ENCODE results near the gene ACVRL1.

ACVRL1 gene

DNA sequence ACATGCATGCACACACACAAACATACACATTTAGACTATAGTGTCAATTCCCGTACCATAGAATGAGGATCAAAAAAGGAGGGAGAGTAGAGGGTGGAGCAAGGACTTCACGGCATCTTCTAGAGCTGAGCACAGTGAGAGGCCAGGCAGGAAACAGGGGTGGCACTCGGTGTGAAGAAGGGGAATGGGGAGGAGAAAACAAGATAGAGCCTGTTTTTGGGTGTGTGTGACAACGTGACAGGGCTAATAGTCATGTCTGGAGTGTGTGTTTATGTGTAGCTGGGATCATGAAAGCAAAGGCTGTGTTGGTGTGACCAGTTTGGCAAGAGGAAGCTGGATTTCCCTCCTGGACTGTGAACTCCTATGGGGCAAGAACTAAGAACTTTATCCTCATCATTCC lies 34.3 kb downstream of the ACVRL1 start:
- H3K27me3 ChIP-seq (replicated peaks; ENCODE audit: control insufficient read depth, insufficient read depth, low read length), result peaks cover 1% of the 10 kb centered on the region; the same call in 1 of the 2 replicates
- DNase-seq (ENCODE audit: extremely low read depth, insufficient read length), result no peak
- TF ChIP-seq, protein P1, sequence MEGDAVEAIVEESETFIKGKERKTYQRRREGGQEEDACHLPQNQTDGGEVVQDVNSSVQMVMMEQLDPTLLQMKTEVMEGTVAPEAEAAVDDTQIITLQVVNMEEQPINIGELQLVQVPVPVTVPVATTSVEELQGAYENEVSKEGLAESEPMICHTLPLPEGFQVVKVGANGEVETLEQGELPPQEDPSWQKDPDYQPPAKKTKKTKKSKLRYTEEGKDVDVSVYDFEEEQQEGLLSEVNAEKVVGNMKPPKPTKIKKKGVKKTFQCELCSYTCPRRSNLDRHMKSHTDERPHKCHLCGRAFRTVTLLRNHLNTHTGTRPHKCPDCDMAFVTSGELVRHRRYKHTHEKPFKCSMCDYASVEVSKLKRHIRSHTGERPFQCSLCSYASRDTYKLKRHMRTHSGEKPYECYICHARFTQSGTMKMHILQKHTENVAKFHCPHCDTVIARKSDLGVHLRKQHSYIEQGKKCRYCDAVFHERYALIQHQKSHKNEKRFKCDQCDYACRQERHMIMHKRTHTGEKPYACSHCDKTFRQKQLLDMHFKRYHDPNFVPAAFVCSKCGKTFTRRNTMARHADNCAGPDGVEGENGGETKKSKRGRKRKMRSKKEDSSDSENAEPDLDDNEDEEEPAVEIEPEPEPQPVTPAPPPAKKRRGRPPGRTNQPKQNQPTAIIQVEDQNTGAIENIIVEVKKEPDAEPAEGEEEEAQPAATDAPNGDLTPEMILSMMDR (IDR thresholded peaks at IDR 0.05; ENCODE audit: insufficient read depth, low read length, poor library complexity, severe bottlenecking), result no peak
- no peaks in the 10 kb centered on the region for H3K36me3 ChIP-seq (ENCODE audit: control insufficient read depth, insufficient read depth, low read length)
- H3K4me3 ChIP-seq (replicated peaks; ENCODE audit: low read depth, low read length), result no peak overlapping the region

DNA sequence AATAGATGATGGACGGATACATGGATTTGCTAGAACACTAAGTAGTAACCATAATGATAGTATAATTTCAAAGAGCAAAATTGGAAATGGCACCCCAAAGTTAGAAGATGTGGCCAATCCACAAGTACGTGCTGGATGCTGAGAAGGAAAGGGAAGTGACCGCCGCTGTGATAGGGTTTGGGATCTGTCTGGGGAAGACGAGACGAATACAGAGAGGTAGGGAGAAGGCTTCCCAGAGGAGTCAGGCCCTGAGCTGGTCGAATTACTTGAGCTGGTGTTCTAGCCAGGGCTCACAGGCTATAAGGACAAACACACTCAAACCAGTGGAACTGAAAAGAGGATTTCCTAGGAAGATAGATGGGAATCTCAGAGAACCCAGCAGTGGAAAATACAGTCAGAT lies 34.8 kb downstream of the ACVRL1 start:
- H3K4me3 ChIP-seq (replicated peaks; ENCODE audit: low read depth, low read length), result no peak overlapping the region
- peaks cover 1% of the 10 kb centered on the region; the same call in 1 of the 2 replicates for H3K27me3 ChIP-seq (replicated peaks; ENCODE audit: control insufficient read depth, insufficient read depth, low read length)
- TF ChIP-seq, protein P1 (IDR thresholded peaks at IDR 0.05; ENCODE audit: insufficient read depth, low read length, poor library complexity, severe bottlenecking), result no peak
- no peaks in the 10 kb centered on the region for H3K36me3 ChIP-seq (ENCODE audit: control insufficient read depth, insufficient read depth, low read length)
- DNase-seq (ENCODE audit: extremely low read depth, insufficient read length), result no peak

DNA sequence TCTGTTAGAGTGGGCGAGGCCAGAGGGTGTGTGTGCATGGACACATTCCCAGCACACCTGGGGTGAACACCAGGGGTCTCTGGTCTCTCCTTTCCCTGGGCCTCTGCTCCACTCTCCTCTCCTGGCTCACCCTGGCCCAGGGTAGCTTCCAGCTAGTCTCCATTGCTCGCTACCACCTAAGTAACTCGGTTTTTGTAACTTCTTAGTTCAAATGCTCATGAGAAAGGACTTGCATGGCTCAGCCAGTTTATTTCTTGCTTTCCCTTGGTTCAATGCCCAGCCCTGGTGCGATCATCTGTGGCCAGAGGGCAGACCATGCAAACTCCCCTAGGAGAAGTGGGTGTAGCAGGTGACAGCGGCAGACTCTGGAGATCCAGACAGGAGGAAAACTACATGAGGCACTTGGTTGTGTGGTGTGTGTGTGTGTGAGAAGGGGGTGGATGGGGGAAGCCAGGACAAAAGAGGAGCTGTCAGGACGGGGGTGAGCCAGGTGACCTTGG lies 35.2 kb downstream of the ACVRL1 start:
- no peak for DNase-seq (ENCODE audit: extremely low read depth, insufficient read length)
- Histone ChIP-seq H3K36me3 (ENCODE audit: control insufficient read depth, insufficient read depth, low read length) (no peaks in the 10 kb centered on the region), H3K4me3 (replicated peaks; ENCODE audit: low read depth, low read length) (no peak overlapping the region), H3K27me3 (replicated peaks; ENCODE audit: control insufficient read depth, insufficient read depth, low read length) (peaks cover 1% of the 10 kb centered on the region; the same call in 1 of the 2 replicates)
- TF ChIP-seq, protein P1 (IDR thresholded peaks at IDR 0.05; ENCODE audit: insufficient read depth, low read length, poor library complexity, severe bottlenecking), result no peak

DNA sequence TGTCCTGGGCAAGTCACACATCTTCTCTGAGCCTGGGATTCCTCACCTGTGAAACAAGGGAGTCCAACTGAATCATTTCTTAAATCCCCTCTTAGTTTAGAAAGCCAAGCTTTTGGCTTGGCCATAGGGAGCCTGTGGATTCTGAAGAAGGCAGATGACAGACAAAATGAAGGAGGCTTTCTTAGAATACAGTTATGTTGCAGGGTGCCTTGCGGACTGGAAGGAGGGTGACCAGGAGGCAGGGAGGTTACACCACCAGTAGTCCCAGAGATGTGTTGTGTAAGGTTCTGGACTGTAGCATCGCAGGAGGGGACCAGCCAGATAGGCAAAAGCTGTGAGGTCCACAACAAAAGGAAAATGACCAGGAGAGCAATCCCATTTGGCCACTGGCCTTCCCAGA lies 36.0 kb downstream of the ACVRL1 start:
- Histone ChIP-seq H3K4me3 (replicated peaks; ENCODE audit: low read depth, low read length) (no peak overlapping the region), H3K27me3 (replicated peaks; ENCODE audit: control insufficient read depth, insufficient read depth, low read length) (peaks cover 1% of the 10 kb centered on the region; the same call in 1 of the 2 replicates), H3K36me3 (ENCODE audit: control insufficient read depth, insufficient read depth, low read length) (no peaks in the 10 kb centered on the region)
- no peak for DNase-seq (ENCODE audit: extremely low read depth, insufficient read length)
- TF ChIP-seq, protein P1 (IDR thresholded peaks at IDR 0.05; ENCODE audit: insufficient read depth, low read length, poor library complexity, severe bottlenecking), result no peak

DNA sequence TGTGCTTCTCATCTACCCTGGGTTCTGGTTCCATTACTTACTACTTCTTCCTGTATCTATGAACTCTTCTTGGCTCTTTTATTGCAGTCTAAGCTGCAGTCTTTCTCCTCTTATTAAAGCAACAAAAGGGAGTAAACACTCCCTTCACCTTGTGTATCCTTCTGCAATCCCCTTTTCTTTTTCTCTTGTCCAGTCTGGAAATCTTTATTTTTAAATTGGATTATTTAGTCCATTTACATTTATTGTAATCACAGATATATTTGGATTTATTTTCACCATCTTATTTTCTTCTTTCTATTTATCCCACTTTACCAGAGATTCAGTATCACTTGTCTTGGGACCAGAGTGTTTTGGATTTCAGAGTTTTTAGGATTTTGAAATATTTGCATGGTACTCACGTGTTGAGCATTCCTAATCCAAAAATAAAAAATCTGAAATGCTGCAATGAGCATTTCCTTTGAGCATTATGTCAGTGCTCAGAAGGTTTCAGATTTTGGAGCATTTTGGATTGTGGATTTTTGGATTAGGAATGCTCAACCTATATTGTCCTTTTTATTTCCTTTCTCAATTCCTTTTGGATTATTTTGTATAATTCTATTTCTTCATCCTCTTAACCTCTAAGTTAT lies 37.4 kb downstream of the ACVRL1 start:
- DNase-seq (ENCODE audit: extremely low read depth, insufficient read length), result no peak
- TF ChIP-seq, protein P1 (IDR thresholded peaks at IDR 0.05; ENCODE audit: insufficient read depth, low read length, poor library complexity, severe bottlenecking), result no peak
- no peak overlapping the region for H3K4me3 ChIP-seq (replicated peaks; ENCODE audit: low read depth, low read length)
- no peaks in the 10 kb centered on the region for H3K36me3 ChIP-seq (ENCODE audit: control insufficient read depth, insufficient read depth, low read length)
- no peaks in the 10 kb centered on the region; the same call in 1 of the 2 replicates for H3K27me3 ChIP-seq (replicated peaks; ENCODE audit: control insufficient read depth, insufficient read depth, low read length)

Data from GM06990 (cell line).